Endothelial cell of umbilical vein (primary cell): Measurements from ENCODE around the gene ZMAT5. TPM values are rescaled to one million over a fixed set of nuclear protein-coding genes. Genes with fewer than 3 reads are reported as not detected.
A peak's percentile ranks its signal among the peaks of the same experiment; 100 is the strongest.

Source experiments
- BruUV-seq: library from RNA; stranded (reverse); fragments of 400-500 nt; replicated peaks from 2 replicates; lab custom pipeline; 2021; lab: Mats Ljungman, UMichigan
- CTCF ChIA-PET: fragments of 300-600, 350-600 bp; sonication (Branson Sonifier 250); formaldehyde crosslinking; loops from one replicate; lab custom pipeline; 2021; ENCODE audit warnings: antibody characterized with exemption, inconsistent platforms; lab: Charles Lee
- POLR2A ChIA-PET: fragments of 300-600, 350-600 bp; sonication (Branson Sonifier 250); formaldehyde crosslinking; loops from one replicate; lab custom pipeline; 2021; ENCODE audit warnings: antibody characterized with exemption, inconsistent platforms; lab: Charles Lee
- DNase-seq: peaks from one replicate; pipeline ENCODE4 v3.0.0-alpha.2; 2011; ENCODE audit warnings: low read depth, low spot score
- FAIRE-seq: peaks from 2 replicates; lab custom pipeline; 2011; peaks lifted over from hg19 to GRCh38; lab: Jason Lieb, UNC
- H2AFZ ChIP-seq: 2 replicates; pipeline ENCODE4 v1.6.0; 2012; ENCODE audit warnings: low read depth, low read length, control low read depth, inconsistent platforms
- H3K27ac ChIP-seq: 2 replicates; pipeline ENCODE4 v1.5.1; 2011; ENCODE audit warnings: low read depth, mild to moderate bottlenecking, control low read depth, low read length, moderate library complexity; ENCODE audit not compliant: insufficient read depth
- H3K27me3 ChIP-seq, 2 experiments: 2 replicates each; pipeline versions ENCODE4 v1.6.0 to v1.6.1; 2011; ENCODE audit warnings: low read length in 2 of 2, mixed read lengths in 1 of 2; ENCODE audit not compliant: control insufficient read depth in 2 of 2, insufficient read depth in 2 of 2
- H3K36me3 ChIP-seq, 2 experiments: 2 replicates in 1 of 2; 3 replicates in 1 of 2; pipeline ENCODE4 v1.5.1; 2011; ENCODE audit warnings: low read length in 2 of 2, mild to moderate bottlenecking in 1 of 2, moderate library complexity in 1 of 2; ENCODE audit not compliant: control insufficient read depth in 2 of 2, insufficient read depth in 2 of 2; ENCODE audit errors: extremely low read depth in 1 of 2
- H3K4me1 ChIP-seq: 3 replicates; pipeline ENCODE4 v1.5.1; 2011; ENCODE audit warnings: mild to moderate bottlenecking, low read length; ENCODE audit not compliant: control insufficient read depth, insufficient read depth; ENCODE audit errors: extremely low read depth
- H3K4me2 ChIP-seq: 2 replicates; pipeline ENCODE4 v1.6.1; 2011; ENCODE audit warnings: low read length, control low read depth, mixed read lengths; ENCODE audit not compliant: insufficient read depth
- H3K4me3 ChIP-seq, 3 experiments: fragments of 200-600 bp in 1 of 3; sonication (generic), shearing (Covaris generic) in 1 of 3; replicated peaks in 1 of 3; 2 replicates each; pipeline ENCODE4 v1.5.1; 2011 to 2016; ENCODE audit warnings: control low read depth in 3 of 3, low read length in 3 of 3, mild to moderate bottlenecking in 2 of 3, inconsistent platforms in 1 of 3, low read depth in 1 of 3, moderate library complexity in 1 of 3; ENCODE audit not compliant: insufficient read depth in 1 of 3
- H3K79me2 ChIP-seq: 2 replicates; pipeline ENCODE4 v1.6.0; 2012; ENCODE audit warnings: low read length, inconsistent platforms; ENCODE audit not compliant: control insufficient read depth, insufficient read depth
- H3K9ac ChIP-seq: replicated peaks from 2 replicates; pipeline ENCODE3; 2011; ENCODE audit warnings: low read length, control low read depth; ENCODE audit not compliant: insufficient read depth; ENCODE audit errors: extremely low read depth
- H3K9me1 ChIP-seq: replicated peaks from 3 replicates; pipeline ENCODE4 v1.6.0; 2011; ENCODE audit warnings: mild to moderate bottlenecking, low read length; ENCODE audit not compliant: control insufficient read depth, insufficient read depth; ENCODE audit errors: extremely low read depth
- H3K9me3 ChIP-seq: replicated peaks from 2 replicates; pipeline ENCODE4 v1.5.1; 2012; ENCODE audit warnings: low read length, inconsistent platforms; ENCODE audit not compliant: control insufficient read depth, insufficient read depth
- H4K20me1 ChIP-seq: replicated peaks from 2 replicates; pipeline ENCODE3; 2011; ENCODE audit warnings: mild to moderate bottlenecking, low read length; ENCODE audit not compliant: control insufficient read depth, insufficient read depth; ENCODE audit errors: extremely low read depth
- CTCF ChIP-seq, 2 donors: IDR thresholded peaks; 1 replicate in 1 of 2; 2 replicates in 1 of 2; pipeline ENCODE4 v1.5.1; 2011; ENCODE audit warnings: low read length in 2 of 2, mild to moderate bottlenecking in 2 of 2, moderate library complexity in 2 of 2, control low read depth in 1 of 2, inconsistent platforms in 1 of 2, low read depth in 1 of 2; ENCODE audit not compliant: insufficient read depth in 1 of 2; ENCODE audit errors: extremely low read depth in 1 of 2
- FOS ChIP-seq: IDR thresholded peaks from 2 replicates; pipeline ENCODE4 v1.6.1; 2011; ENCODE audit warnings: mild to moderate bottlenecking, low read length, moderate library complexity, borderline replicate concordance; ENCODE audit not compliant: insufficient read depth
- JUN ChIP-seq: IDR thresholded peaks from 2 replicates; pipeline ENCODE4 v1.6.1; 2011; ENCODE audit warnings: borderline replicate concordance, low read depth; ENCODE audit not compliant: insufficient read length, insufficient read depth
- MAX ChIP-seq: IDR thresholded peaks from 2 replicates; pipeline ENCODE4 v1.6.1; 2011; ENCODE audit not compliant: insufficient read depth, insufficient read length
- MYC ChIP-seq: IDR thresholded peaks from one replicate; pipeline ENCODE4 v1.6.1; 2011; ENCODE audit warnings: mild to moderate bottlenecking, low read depth, low read length
- POLR2AphosphoS5 ChIP-seq: IDR thresholded peaks from 2 replicates; pipeline ENCODE4 v1.6.1; 2012; ENCODE audit warnings: low read depth, mild to moderate bottlenecking, control low read depth, low read length, moderate library complexity; ENCODE audit not compliant: insufficient read depth
- dilution Hi-C: fragments of 300-500 bp; cut with MboI; formaldehyde crosslinking; loops from one replicate; pipeline ENCODE4 v1.15.0; 2019; ENCODE audit warnings: low sequenced_read_pairs; ENCODE audit not compliant: extremely low pct_ligation_motif_present
- intact Hi-C: fragments of 100-400 bp; cut with micrococcal nuclease; formaldehyde crosslinking; loops from one replicate; pipeline ENCODE4 v1.10.0; 2022
- polyA plus RNA-seq, 4 experiments: library from polyadenylated mRNA; depleted of rRNA in 3 of 4; stranded (reverse) in 3 of 4; unstranded in 1 of 4; fragments of >200 nt; gene quantifications; 2 replicates each; pipeline versions ENCODE4 v1.2.1 to v1.2.3, GENCODE V29; 2011 to 2012; ENCODE audit warnings: missing spikeins in 1 of 4
- total RNA-seq: library from RNA; stranded (reverse); gene quantifications from 2 replicates; pipeline ENCODE4 v1.2.3, GENCODE V29; 2021

Gene ZMAT5
- total and polyA plus RNA-seq, 2 donors (not counting 3 experiments of a cell fraction or from before 2014, with no cell fraction given): 24.9 to 43.6 TPM

GRCh38 chr22:29727131-29727523 lies 39.7 kb downstream of the ZMAT5 start:
- no peak for TF ChIP-seq FOS
- no peak for TF ChIP-seq POLR2AphosphoS5
- no peak for TF ChIP-seq JUN
- TF ChIP-seq MYC: no peak
- TF ChIP-seq MAX: no peak
- peak in 1 of 2 donors; percentile 69 for TF ChIP-seq CTCF (IDR thresholded peaks at IDR 0.05; ENCODE audit: extremely low read depth in 1 of 2, insufficient read depth in 1 of 2, low read depth in 1 of 2, low read length in 2 of 2)
- Histone ChIP-seq H3K9me1 (no peaks in the 10 kb centered on the region), H3K4me2 (no peak overlapping the region), H3K9ac (no peak overlapping the region), H3K4me1 (no peaks in the 10 kb centered on the region), H3K27ac (no peak overlapping the region), H3K27me3 (no peaks in the 10 kb centered on the region), H3K9me3 (no peaks in the 10 kb centered on the region), H3K79me2 (no peaks in the 10 kb centered on the region), H4K20me1 (no peaks in the 10 kb centered on the region), H2AFZ (no peak overlapping the region), H3K4me3 (no peak overlapping the region), H3K36me3 (peaks cover 0 to 2% of the 10 kb centered on the region in 2 experiments)
- intact Hi-C loops (loop anchor here (1.0 to 5.0 kb wide), 2 partner anchors 280 to 362 kb away; no protein-coding TSS in a partner anchor), dilution Hi-C loops (no loop called here)
- DNase-seq (peak; percentile 10), FAIRE-seq (peak; percentile 38)
- ChIA-PET CTCF (interaction anchor here (0.6 to 2.2 kb wide), 7 partner anchors 91 to 362 kb away, joined by 3 to 26 read pairs (median 4); no protein-coding TSS in a partner anchor), POLR2A (no interaction called here)
- BruUV-seq: no TSS peak
